Embryonic facial prominence (tissue), 1 donor: ENCODE results near the gene FCAMR.
A peak's percentile ranks its signal among the peaks of the same experiment; 100 is the strongest.

ENCODE experiments used
- DNase-seq: peaks from one replicate; pipeline ENCODE4 v3.0.0-alpha.2; 2016; ENCODE audit errors: extremely low spot score

The FCAMR gene

DNA sequence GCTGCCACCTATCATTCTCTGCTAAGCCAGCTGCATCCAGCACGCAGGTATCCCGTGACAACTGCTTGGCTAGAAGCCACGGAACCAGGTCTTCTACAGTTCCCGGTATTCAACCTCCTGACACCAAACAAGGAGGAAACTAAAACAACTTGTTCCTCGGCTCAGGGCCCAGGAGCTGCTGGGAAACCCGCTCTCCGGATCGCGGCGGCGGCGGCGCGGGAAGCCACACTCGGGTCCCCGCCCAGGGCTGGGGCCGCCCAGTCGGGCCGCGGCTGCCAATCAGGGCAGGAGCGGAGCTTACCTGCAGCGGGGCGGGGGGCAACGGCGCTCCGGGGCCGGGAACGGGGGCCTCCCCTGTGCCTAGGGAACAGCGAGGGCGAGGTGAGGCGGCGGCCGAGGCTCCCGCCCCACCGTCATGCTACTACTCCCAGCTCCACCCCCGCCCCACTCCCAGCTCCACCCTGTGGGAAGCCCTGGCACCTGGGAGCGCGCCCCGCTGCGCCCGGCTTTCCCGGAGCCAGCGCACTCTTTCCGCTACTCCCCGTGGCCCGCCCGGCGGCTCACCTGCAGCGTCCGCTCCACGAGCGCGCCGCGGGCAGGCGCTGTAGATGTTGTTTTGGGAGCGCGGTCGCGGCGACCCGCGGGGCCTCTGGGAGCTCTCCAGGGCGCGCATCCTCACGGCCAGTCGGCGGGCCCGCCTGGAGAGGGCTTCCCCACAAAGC, 60.9 kb downstream of the FCAMR start:
- peak; percentile 46 for DNase-seq

DNA sequence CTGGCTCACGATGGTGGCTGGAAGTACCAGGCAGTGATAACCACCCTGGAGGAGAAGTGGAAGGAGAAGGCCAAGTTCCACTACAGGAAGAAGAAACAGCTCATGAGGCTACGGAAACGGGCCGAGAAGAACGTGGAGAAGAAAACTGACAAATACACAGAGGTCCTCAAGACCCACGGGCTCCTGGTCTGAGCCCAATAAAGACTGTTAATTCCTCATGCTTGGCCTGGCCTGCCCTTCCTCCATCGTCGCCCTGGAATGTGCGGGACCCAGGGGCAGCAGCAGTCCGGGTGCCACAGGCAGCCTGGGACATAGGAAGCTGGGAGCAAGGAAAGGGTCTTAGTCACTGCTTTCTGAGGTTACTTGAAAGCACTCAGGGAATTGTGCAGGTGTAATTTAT, 62.2 kb downstream of the FCAMR start:
- no peak for DNase-seq
